Prostate gland (tissue), 2 donors: ENCODE measurements around the gene ABHD16A.

Source experiments
- CTCF ChIP-seq, 4 experiments: fragments of 200-600 bp in 2 of 4; fragments of 450-650 bp in 2 of 4; sonication (generic) in 2 of 4; IDR thresholded peaks; 1 replicate in 3 of 4; 2 replicates in 1 of 4; pipeline ENCODE4 v1.5.1; 2016 to 2019; ENCODE audit warnings: antibody characterized with exemption in 4 of 4, mild to moderate bottlenecking in 2 of 4, moderate library complexity in 2 of 4
- POLR2A ChIP-seq: fragments of 450-650 bp; IDR thresholded peaks from one replicate; pipeline ENCODE4 v1.6.1; 2016; ENCODE audit warnings: antibody characterized with exemption, mild to moderate bottlenecking

- TF ChIP-seq CTCF (IDR thresholded peaks at IDR 0.05) (no peak), POLR2A (no peak)
These were observed 30.6 kb upstream of the ABHD16A start for GRCh38 chr6:31733734-31734133.
